CD1c-positive myeloid dendritic cell (primary cell): ENCODE measurements around the gene ZDHHC19.
"Not testable (repeated sequence)": the region's sequence is repeated elsewhere in the genome, so short reads cannot be mapped to it uniquely, and the experiment has no call there.

ENCODE experiments used
- DNase-seq: peaks from one replicate; pipeline ENCODE4 v3.0.0-alpha.2; 2016; ENCODE audit errors: extremely low spot score

The ZDHHC19 gene

GRCh38 chr3:196203846-196204245, 7.4 kb downstream of the ZDHHC19 start:
- peak; percentile 61 for DNase-seq

GRCh38 chr3:196202516-196202970, 8.7 kb downstream of the ZDHHC19 start:
- DNase-seq = peak; percentile 73

- no peak for DNase-seq
Measured at GRCh38 chr3:196198771-196199753, 12.1 kb downstream of the ZDHHC19 start.

- no peak for DNase-seq
Measured at GRCh38 chr3:196198081-196198675, 13.0 kb downstream of the ZDHHC19 start.

GRCh38 chr3:196197524-196197923, 13.7 kb downstream of the ZDHHC19 start:
- no peak for DNase-seq

GRCh38 chr3:196195664-196196265, 15.4 kb downstream of the ZDHHC19 start:
- DNase-seq = no peak

- DNase-seq = no peak
Measured at GRCh38 chr3:196194542-196194915, 16.7 kb downstream of the ZDHHC19 start.

GRCh38 chr3:196193736-196194541, 17.3 kb downstream of the ZDHHC19 start:
- peak; percentile 87 for DNase-seq

- peak; percentile 57 for DNase-seq
Measured at GRCh38 chr3:196193133-196193735, 18.0 kb downstream of the ZDHHC19 start.

- DNase-seq = peak; percentile 43
Measured at GRCh38 chr3:196192524-196193051, 18.6 kb downstream of the ZDHHC19 start.

GRCh38 chr3:196192036-196192523, 19.1 kb downstream of the ZDHHC19 start:
- DNase-seq = peak; percentile 73

- DNase-seq = no peak
Measured at GRCh38 chr3:196189566-196190347, 21.4 kb downstream of the ZDHHC19 start.

- no peak for DNase-seq
Measured at GRCh38 chr3:196186651-196187573, 24.3 kb downstream of the ZDHHC19 start.

GRCh38 chr3:196184881-196185280, 26.3 kb downstream of the ZDHHC19 start:
- no peak for DNase-seq

- not testable (repeated sequence) for DNase-seq
Measured at GRCh38 chr3:196184169-196184432, 27.1 kb downstream of the ZDHHC19 start.

GRCh38 chr3:196181127-196181546, 30.1 kb downstream of the ZDHHC19 start:
- DNase-seq = no peak

GRCh38 chr3:196180346-196180745, 30.9 kb downstream of the ZDHHC19 start:
- no peak for DNase-seq

GRCh38 chr3:196179380-196180308, 31.6 kb downstream of the ZDHHC19 start:
- DNase-seq = peak; percentile 80
